AG09309 (cell line): ENCODE data around the gene IL20RB.
"Not testable (repeated sequence)": the region's sequence is repeated elsewhere in the genome, so short reads cannot be mapped to it uniquely, and the experiment has no call there.

ENCODE experiments used
- DNase-seq: peaks from one replicate; pipeline ENCODE4 v3.0.0-alpha.2; 2010; ENCODE audit warnings: low read depth
- H3K4me3 ChIP-seq: 2 replicates; pipeline ENCODE4 v1.5.1; 2011; ENCODE audit warnings: mild to moderate bottlenecking, low read depth, low read length, moderate library complexity; ENCODE audit not compliant: control insufficient read depth
- TF ChIP-seq, protein P1 (sequence below): IDR thresholded peaks from 2 replicates; pipeline ENCODE4 v1.5.1; 2011; ENCODE audit warnings: mild to moderate bottlenecking, low read depth, low read length, inconsistent platforms; ENCODE audit not compliant: insufficient read depth, control insufficient read depth; ENCODE audit errors: missing control alignments

IL20RB gene

DNA sequence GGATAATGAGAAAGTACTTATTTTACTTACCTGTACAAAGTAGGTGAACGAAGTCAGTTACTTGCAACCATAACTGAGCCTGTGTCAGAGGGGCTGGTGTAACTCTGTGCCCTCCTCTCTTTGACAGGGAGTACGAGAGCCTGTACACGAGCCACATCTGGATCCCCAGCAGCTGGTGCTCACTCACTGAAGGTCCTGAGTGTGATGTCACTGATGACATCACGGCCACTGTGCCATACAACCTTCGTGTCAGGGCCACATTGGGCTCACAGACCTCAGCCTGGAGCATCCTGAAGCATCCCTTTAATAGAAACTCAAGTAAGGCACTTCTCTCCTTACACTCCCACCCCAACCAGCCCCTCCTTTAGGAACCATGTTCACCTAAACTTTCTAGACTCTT lies 24.2 kb downstream of the IL20RB start:
- DNase-seq = no peak
- TF ChIP-seq, protein P1, sequence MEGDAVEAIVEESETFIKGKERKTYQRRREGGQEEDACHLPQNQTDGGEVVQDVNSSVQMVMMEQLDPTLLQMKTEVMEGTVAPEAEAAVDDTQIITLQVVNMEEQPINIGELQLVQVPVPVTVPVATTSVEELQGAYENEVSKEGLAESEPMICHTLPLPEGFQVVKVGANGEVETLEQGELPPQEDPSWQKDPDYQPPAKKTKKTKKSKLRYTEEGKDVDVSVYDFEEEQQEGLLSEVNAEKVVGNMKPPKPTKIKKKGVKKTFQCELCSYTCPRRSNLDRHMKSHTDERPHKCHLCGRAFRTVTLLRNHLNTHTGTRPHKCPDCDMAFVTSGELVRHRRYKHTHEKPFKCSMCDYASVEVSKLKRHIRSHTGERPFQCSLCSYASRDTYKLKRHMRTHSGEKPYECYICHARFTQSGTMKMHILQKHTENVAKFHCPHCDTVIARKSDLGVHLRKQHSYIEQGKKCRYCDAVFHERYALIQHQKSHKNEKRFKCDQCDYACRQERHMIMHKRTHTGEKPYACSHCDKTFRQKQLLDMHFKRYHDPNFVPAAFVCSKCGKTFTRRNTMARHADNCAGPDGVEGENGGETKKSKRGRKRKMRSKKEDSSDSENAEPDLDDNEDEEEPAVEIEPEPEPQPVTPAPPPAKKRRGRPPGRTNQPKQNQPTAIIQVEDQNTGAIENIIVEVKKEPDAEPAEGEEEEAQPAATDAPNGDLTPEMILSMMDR = no peak
- no peak overlapping the region for H3K4me3 ChIP-seq

DNA sequence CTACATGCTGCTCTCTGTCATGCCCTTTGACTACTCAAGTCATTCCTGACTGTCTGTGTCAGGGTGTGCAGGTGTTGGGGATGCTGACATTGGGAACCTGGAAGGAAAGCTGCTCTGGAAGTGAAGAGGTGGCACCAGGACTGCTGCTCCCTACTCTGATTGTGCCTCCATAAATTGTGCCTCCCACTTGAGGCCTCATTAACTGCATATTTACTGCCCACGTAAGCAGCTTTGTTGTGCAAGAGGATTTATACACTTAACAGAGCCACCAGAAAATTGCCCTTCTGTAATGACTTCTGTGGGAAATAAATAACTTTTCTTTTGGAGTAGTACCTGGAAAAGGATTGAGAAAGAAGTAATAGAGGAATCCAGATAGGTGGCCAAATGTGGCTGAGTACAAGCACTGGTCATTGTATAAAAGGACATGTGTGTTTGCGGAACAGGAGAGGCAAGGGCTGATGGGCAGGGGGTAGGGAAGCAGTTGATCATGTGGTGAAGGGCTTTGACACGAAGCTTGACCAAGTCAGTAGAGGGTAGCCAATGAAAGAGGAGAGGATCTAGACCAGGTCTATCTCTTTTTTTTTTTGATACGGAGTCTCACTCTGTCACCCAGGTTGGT lies 24.8 kb downstream of the IL20RB start:
- no peak overlapping the region for H3K4me3 ChIP-seq
- TF ChIP-seq, protein P1 = no peak
- DNase-seq = no peak

DNA sequence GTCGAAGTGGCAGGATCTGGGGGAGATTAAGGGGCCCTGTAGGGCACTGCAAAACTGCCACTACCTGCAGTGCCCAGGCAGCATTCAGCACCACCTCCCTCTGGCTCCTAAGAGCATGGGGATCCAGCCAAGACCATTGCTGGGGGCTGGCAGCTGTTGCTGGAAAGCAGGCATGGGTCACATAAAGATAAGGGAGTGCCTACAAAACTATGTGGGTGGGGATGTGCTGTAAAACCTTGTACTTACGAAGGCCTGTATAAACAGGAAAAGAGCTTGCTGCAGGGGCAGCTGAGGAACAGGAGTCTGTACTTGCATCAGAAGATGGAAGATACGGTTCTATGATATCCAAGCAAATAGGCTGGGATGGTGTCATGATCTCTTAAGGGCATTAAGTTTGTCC lies 27.1 kb downstream of the IL20RB start:
- H3K4me3 ChIP-seq = no peak overlapping the region
- DNase-seq = peak; percentile 76
- TF ChIP-seq, protein P1 = no peak

DNA sequence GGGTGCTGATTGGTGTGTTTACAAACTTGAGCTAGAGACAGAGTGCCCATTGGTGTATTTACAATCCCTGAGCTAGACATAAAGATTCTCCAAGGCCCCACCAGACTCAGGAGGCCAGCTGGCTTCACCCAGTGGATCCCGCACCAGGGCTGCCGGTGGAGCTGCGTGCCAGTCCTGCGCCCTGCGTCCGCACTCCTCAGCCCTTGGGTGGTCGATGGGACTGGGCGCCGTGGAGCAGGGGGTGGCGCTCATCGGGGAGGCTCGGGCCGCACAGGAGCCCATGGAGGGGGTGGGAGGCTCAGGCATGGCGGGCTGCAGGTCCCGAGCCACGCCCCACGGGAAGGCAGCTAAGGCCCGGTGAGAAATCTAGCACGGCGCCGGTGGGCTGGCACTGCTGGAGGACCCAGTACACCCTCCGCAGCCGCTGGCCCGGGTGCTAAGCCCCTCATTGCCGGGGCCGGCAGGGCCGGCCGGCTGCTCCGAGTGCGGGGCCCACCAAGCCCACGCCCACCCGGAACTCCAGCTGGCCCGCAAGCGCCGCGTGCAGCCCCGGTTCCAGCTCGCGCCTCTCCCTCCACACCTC lies 29.7 kb downstream of the IL20RB start:
- not testable (repeated sequence) for H3K4me3 ChIP-seq, DNase-seq

DNA sequence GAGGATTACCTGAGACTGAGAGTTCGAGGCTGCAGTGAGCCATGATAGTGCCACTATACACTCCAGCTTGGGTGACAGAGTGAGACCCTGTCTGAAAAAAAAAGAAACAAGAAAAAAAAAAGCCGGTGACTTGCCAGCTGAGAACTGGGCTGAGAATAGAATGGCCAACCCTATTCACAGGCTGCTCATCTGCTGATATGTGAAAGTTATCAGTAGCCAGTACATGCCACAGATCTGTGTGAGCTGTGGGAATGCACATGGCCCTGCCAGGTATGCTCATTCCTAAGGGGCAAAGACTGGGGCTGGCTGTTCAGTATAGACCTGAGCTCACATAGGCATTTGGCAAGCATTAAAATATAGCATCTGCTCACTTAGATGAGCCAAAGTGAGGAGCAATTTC lies 30.9 kb downstream of the IL20RB start:
- TF ChIP-seq, protein P1 = no peak
- H3K4me3 ChIP-seq = no peak overlapping the region
- no peak for DNase-seq

DNA sequence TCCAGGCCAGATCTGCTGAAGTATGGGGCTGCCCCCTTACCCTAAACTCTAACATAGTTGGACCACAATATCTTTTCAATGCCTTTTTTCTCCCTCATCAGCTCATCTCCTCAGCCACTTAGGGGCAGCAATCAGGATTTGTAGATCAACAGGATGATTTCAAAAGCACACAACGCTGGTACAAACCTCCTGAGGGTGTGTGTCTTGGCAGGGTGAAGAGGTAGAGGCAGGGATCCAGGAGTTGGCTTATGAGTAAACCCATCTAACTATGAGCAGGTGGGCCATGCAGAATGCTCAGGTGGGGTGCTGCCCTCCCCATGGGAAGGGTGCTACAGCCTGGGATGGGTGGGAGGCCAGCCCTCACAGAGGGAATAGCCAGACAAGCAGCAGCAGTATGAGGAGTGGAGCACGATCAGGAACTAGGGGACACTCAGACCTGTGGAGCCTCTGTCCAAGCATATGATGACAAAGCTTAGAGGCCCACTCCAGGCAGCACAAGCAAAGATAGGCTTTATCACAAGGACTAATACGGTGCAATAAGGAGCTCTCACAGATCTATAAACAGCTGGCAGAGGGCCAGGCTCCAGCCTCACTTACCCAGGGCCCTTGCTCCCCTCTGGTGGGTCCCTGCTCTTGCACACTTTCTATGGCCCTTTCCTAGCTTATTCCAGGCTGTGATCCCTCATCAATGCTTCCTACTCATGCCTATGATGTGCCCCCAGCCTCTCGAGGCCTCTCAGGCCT lies 32.2 kb downstream of the IL20RB start:
- TF ChIP-seq, protein P1 = no peak
- no peak for DNase-seq
- no peak overlapping the region for H3K4me3 ChIP-seq

DNA sequence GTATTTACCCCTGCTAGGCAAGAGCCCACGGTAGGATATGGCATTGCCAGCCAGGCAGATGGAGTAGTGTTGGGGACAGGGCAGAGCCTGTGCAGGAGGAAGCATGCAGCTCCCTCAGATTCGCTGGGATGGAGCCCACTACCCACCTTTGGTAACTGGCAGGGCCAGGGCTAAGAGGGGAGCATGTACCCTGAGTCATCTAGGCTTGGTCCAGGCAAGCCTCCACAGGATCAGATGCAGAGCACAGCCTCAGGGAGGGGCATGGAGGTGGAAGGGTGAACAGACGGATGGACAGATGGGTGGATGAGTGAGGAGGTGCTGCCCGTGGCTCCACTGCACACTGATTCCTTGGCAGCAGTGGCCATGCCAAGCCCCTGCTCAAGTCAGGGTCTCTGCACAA lies 33.0 kb downstream of the IL20RB start:
- no peak overlapping the region for H3K4me3 ChIP-seq
- no peak for DNase-seq
- TF ChIP-seq, protein P1 = no peak
